ENCODE data around the gene RPUSD1. TPM values are rescaled to one million over a fixed set of nuclear protein-coding genes. Genes with fewer than 3 reads are reported as not detected.

RPUSD1 gene
- total and polyA plus RNA-seq, 8 donors: 9.0 to 43.7 (median 20.1) TPM

- H3K36me3 ChIP-seq: peaks cover 46 to 84% (median 78%) of the 10 kb centered on the region in 4 donors
- WGBS, 5 donors: 76 to 89% (median 87%) methylated on average over 13 of the region's 13 CpGs
- TF ChIP-seq POLR2AphosphoS5 (IDR thresholded peaks at IDR 0.05) (no peak), EP300 (IDR thresholded peaks at IDR 0.05) (no peak), CTCF (IDR thresholded peaks at IDR 0.05) (no peak), POLR2A (IDR thresholded peaks at IDR 0.05) (no peak)
- DNase-seq: no peak
- no peak overlapping the region for H3K27ac ChIP-seq
- intact Hi-C loops (cut with DNase I; ENCODE audit: low total_unique reads): no loop called here
- no peak overlapping the region for H3K4me3 ChIP-seq
- H3K4me1 ChIP-seq: peaks cover 10 to 23% (median 14%) of the 10 kb centered on the region in 4 donors
- no peaks in the 10 kb centered on the region for H3K9me3 ChIP-seq
- no peaks in the 10 kb centered on the region for H3K27me3 ChIP-seq
Observed at GRCh38 chr16:735982-736453, 52.2 kb downstream of the RPUSD1 start.

DNA sequence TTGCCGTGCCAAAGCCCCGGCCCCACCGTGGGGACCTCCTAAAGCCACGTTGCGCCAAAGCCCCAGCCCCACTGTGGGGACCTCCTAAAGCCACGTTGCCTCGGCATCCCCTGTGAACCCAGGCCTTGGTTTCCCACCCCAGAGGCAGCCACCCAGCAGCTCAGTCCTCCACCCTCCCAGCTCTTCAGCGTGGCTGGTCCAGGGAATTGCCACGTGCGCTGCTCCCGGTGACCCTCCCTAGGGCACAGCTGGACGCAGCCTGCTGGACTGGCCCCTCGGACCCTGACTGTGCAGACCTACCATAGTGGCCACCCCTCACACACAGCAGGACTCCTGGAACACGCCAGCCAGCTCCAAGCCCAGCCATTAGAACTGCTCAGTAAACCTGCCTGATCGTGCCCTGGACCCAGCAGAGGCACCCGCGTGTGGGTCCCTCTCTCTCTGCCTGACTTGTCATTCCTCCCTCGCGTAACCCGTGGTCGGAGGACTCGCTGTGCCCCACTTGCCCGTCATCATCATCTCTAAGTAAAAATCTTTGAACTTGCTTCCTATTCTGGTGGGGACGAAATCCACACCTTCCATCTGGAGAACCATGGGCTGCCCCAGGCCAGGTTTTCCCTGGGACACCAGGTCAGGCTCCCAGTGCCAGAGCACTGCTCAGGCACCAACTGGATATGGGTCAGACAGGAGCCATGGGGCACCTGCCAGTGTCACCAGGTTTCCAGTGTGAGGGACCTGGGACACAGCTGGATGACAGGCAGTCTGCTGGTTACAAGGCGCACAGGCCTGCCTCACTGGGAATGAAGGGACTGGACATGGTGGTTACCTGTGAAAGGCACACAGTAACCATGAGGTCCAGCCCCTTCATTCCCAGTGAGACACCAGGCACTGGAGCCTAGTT, 53.0 kb downstream of the RPUSD1 start:
- H3K4me3 ChIP-seq: no peak overlapping the region
- H3K9me3 ChIP-seq: no peaks in the 10 kb centered on the region
- intact Hi-C loops (cut with DNase I; ENCODE audit: low total_unique reads): no loop called here
- no peak for DNase-seq
- H3K4me1 ChIP-seq: peaks cover 7 to 16% (median 10%) of the 10 kb centered on the region in 4 donors
- WGBS, 5 donors: 91 to 96% (median 95%) methylated on average over 23 to 25 of the region's 25 CpGs
- no peak overlapping the region for H3K27ac ChIP-seq
- H3K27me3 ChIP-seq: no peaks in the 10 kb centered on the region
- peaks cover 46 to 90% (median 85%) of the 10 kb centered on the region in 4 donors for H3K36me3 ChIP-seq
- TF ChIP-seq EP300 (IDR thresholded peaks at IDR 0.05) (no peak), POLR2AphosphoS5 (IDR thresholded peaks at IDR 0.05) (no peak), CTCF (IDR thresholded peaks at IDR 0.05) (no peak)

Small RNAs within 50 kb of the gene (small RNA-seq; reads per million reads assigned to genes)
- 0 reads per million in 4 donors for gene MIR662

Other genes starting within 250 kb of the RPUSD1 start
- gene PRR35, start 228.0 kb downstream of the RPUSD1 start, total RNA-seq: not detected
- not detected for gene PRR35, start 228.0 kb downstream of the RPUSD1 start, polyA plus RNA-seq
- gene NHLRC4, start 221.4 kb downstream of the RPUSD1 start, total RNA-seq: under 1 TPM in 2 of 5 donors, not detected in 3; 0.89 to 0.92 TPM
- gene NHLRC4, start 221.4 kb downstream of the RPUSD1 start, polyA plus RNA-seq: 1 to 10 TPM in 2 of 3 donors, under 1 TPM in 1; 0.35 to 1.4 (median 1.4) TPM
- 100 to 1,000 TPM in 2 of 5 donors, 10 to 100 TPM in 3; 14.3 to 217 (median 52.6) TPM for gene PIGQ, start 218.4 kb downstream of the RPUSD1 start, total RNA-seq
- gene PIGQ, start 218.4 kb downstream of the RPUSD1 start, polyA plus RNA-seq: 10 to 100 TPM; 30.1 to 46.5 (median 38.0) TPM
- gene RAB40C, start 198.3 kb downstream of the RPUSD1 start, total RNA-seq: 100 to 1,000 TPM in 1 of 5 donors, 10 to 100 TPM in 4; 17.6 to 101 (median 51.3) TPM
- 10 to 100 TPM; 20.9 to 24.6 (median 22.1) TPM for gene RAB40C, start 198.3 kb downstream of the RPUSD1 start, polyA plus RNA-seq
- 10 to 100 TPM in 1 of 5 donors, 1 to 10 TPM in 1, under 1 TPM in 2, not detected in 1; 0.14 to 25.8 (median 2.5) TPM for gene WFIKKN1, start 157.4 kb downstream of the RPUSD1 start, total RNA-seq
- 1 to 10 TPM; 1.0 to 2.0 (median 1.5) TPM for gene WFIKKN1, start 157.4 kb downstream of the RPUSD1 start, polyA plus RNA-seq
- 100 to 1,000 TPM in 2 of 5 donors, 10 to 100 TPM in 3; 17.3 to 271 (median 82.9) TPM for gene METTL26, start 152.1 kb downstream of the RPUSD1 start, total RNA-seq
- gene METTL26, start 152.1 kb downstream of the RPUSD1 start, polyA plus RNA-seq: 100 to 1,000 TPM; 177 to 234 (median 218) TPM
- 100 to 1,000 TPM in 1 of 5 donors, 10 to 100 TPM in 4; 14.0 to 440 (median 67.7) TPM for gene MCRIP2, start 146.6 kb downstream of the RPUSD1 start, total RNA-seq
- gene MCRIP2, start 146.6 kb downstream of the RPUSD1 start, polyA plus RNA-seq: 100 to 1,000 TPM in 2 of 3 donors, 10 to 100 TPM in 1; 83.2 to 109 (median 107) TPM
- 100 to 1,000 TPM in 2 of 5 donors, 10 to 100 TPM in 3; 27.2 to 114 (median 30.9) TPM for gene WDR90, start 139.0 kb downstream of the RPUSD1 start, total RNA-seq
- 10 to 100 TPM; 19.9 to 33.6 (median 22.0) TPM for gene WDR90, start 139.0 kb downstream of the RPUSD1 start, polyA plus RNA-seq
- 100 to 1,000 TPM in 3 of 5 donors, 10 to 100 TPM in 2; 41.5 to 574 (median 171) TPM for gene RHOT2, start 120.2 kb downstream of the RPUSD1 start, total RNA-seq
- gene RHOT2, start 120.2 kb downstream of the RPUSD1 start, polyA plus RNA-seq: 100 to 1,000 TPM in 1 of 3 donors, 10 to 100 TPM in 2; 68.1 to 151 (median 68.8) TPM
- 10 to 100 TPM in 1 of 5 donors, 1 to 10 TPM in 2, not detected in 2; 1.3 to 48.7 (median 6.7) TPM for gene RHBDL1, start 112.7 kb downstream of the RPUSD1 start, total RNA-seq
- gene RHBDL1, start 112.7 kb downstream of the RPUSD1 start, polyA plus RNA-seq: 1 to 10 TPM in 2 of 3 donors, not detected in 1; 2.1 to 3.3 TPM
- 100 to 1,000 TPM in 3 of 5 donors, 10 to 100 TPM in 2; 43.5 to 307 (median 206) TPM for gene STUB1, start 108.0 kb downstream of the RPUSD1 start, total RNA-seq
- 100 to 1,000 TPM; 123 to 183 (median 128) TPM for gene STUB1, start 108.0 kb downstream of the RPUSD1 start, polyA plus RNA-seq
- 100 to 1,000 TPM in 4 of 5 donors, 10 to 100 TPM in 1; 24.2 to 229 (median 123) TPM for gene JMJD8, start 104.0 kb downstream of the RPUSD1 start, total RNA-seq
- 10 to 100 TPM; 27.6 to 44.2 (median 31.9) TPM for gene JMJD8, start 104.0 kb downstream of the RPUSD1 start, polyA plus RNA-seq
- gene WDR24, start 98.0 kb downstream of the RPUSD1 start, total RNA-seq: 10 to 100 TPM in 4 of 5 donors, 1 to 10 TPM in 1; 2.0 to 72.3 (median 27.4) TPM
- 1 to 10 TPM; 4.7 to 6.7 (median 5.7) TPM for gene WDR24, start 98.0 kb downstream of the RPUSD1 start, polyA plus RNA-seq
- under 1 TPM in 2 of 5 donors, not detected in 3; 0.37 to 0.72 TPM for gene FBXL16, start 82.6 kb downstream of the RPUSD1 start, total RNA-seq
- gene FBXL16, start 82.6 kb downstream of the RPUSD1 start, polyA plus RNA-seq: 1 to 10 TPM in 2 of 3 donors, under 1 TPM in 1; 0.61 to 3.6 (median 1.3) TPM
- 10 to 100 TPM in 4 of 5 donors, 1 to 10 TPM in 1; 7.1 to 79.7 (median 20.4) TPM for gene METRN, start 73.3 kb downstream of the RPUSD1 start, total RNA-seq
- 10 to 100 TPM; 36.9 to 45.8 (median 39.4) TPM for gene METRN, start 73.3 kb downstream of the RPUSD1 start, polyA plus RNA-seq
- gene ANTKMT, start 67.2 kb downstream of the RPUSD1 start, total RNA-seq: 100 to 1,000 TPM in 1 of 5 donors, 10 to 100 TPM in 3, 1 to 10 TPM in 1; 9.7 to 602 (median 44.9) TPM
- 10 to 100 TPM; 35.9 to 65.0 (median 58.0) TPM for gene ANTKMT, start 67.2 kb downstream of the RPUSD1 start, polyA plus RNA-seq
- 10 to 100 TPM in 1 of 5 donors, 1 to 10 TPM in 1, not detected in 3; 1.3 to 14.3 TPM for gene CCDC78, start 61.9 kb downstream of the RPUSD1 start, total RNA-seq
- gene CCDC78, start 61.9 kb downstream of the RPUSD1 start, polyA plus RNA-seq: 1 to 10 TPM in 2 of 3 donors, not detected in 1; 1.3 to 1.7 TPM
- gene HAGHL, start 61.3 kb downstream of the RPUSD1 start, total RNA-seq: 10 to 100 TPM in 1 of 5 donors, 1 to 10 TPM in 2, not detected in 2; 3.3 to 19.9 (median 4.0) TPM
- gene HAGHL, start 61.3 kb downstream of the RPUSD1 start, polyA plus RNA-seq: 1 to 10 TPM; 3.1 to 7.9 (median 3.7) TPM
- gene CIAO3, start 47.4 kb downstream of the RPUSD1 start, total RNA-seq: 100 to 1,000 TPM in 1 of 5 donors, 10 to 100 TPM in 4; 35.4 to 145 (median 62.9) TPM
- 10 to 100 TPM; 22.8 to 37.6 (median 37.2) TPM for gene CIAO3, start 47.4 kb downstream of the RPUSD1 start, polyA plus RNA-seq
- 10 to 100 TPM in 1 of 5 donors, 1 to 10 TPM in 3, not detected in 1; 1.6 to 41.5 (median 3.4) TPM for gene MSLN, start 27.6 kb downstream of the RPUSD1 start, total RNA-seq
- gene MSLN, start 27.6 kb downstream of the RPUSD1 start, polyA plus RNA-seq: 10 to 100 TPM in 1 of 3 donors, 1 to 10 TPM in 1, under 1 TPM in 1; 0.92 to 83.7 (median 6.1) TPM
- gene CHTF18, start 239 bp upstream of the RPUSD1 start, total RNA-seq: 100 to 1,000 TPM in 1 of 5 donors, 10 to 100 TPM in 2, 1 to 10 TPM in 2; 2.9 to 143 (median 15.2) TPM
- gene CHTF18, start 239 bp upstream of the RPUSD1 start, polyA plus RNA-seq: 10 to 100 TPM; 17.9 to 31.0 (median 25.1) TPM
- gene GNG13, start 12.4 kb upstream of the RPUSD1 start, total RNA-seq: not detected
- gene GNG13, start 12.4 kb upstream of the RPUSD1 start, polyA plus RNA-seq: not detected
- 100 to 1,000 TPM in 1 of 5 donors, 10 to 100 TPM in 3, 1 to 10 TPM in 1; 7.6 to 121 (median 13.0) TPM for gene LMF1, start 182.6 kb upstream of the RPUSD1 start, total RNA-seq
- 10 to 100 TPM; 15.3 to 25.5 (median 16.3) TPM for gene LMF1, start 182.6 kb upstream of the RPUSD1 start, polyA plus RNA-seq
- 10 to 100 TPM in 1 of 5 donors, 1 to 10 TPM in 1, under 1 TPM in 1, not detected in 2; 0.45 to 15.1 (median 3.3) TPM for gene SOX8, start 193.4 kb upstream of the RPUSD1 start, total RNA-seq
- gene SOX8, start 193.4 kb upstream of the RPUSD1 start, polyA plus RNA-seq: 1 to 10 TPM in 1 of 3 donors, under 1 TPM in 1, not detected in 1; 0.50 to 1.1 TPM

Measured in stomach (tissue), 9 donors.